ENCODE measurements around the gene OR6P1. TPM values are rescaled to one million over a fixed set of nuclear protein-coding genes. Genes with fewer than 3 reads are reported as not detected.

The OR6P1 gene
- total RNA-seq, 1 experiment from 2014 or later, result not detected

DNA sequence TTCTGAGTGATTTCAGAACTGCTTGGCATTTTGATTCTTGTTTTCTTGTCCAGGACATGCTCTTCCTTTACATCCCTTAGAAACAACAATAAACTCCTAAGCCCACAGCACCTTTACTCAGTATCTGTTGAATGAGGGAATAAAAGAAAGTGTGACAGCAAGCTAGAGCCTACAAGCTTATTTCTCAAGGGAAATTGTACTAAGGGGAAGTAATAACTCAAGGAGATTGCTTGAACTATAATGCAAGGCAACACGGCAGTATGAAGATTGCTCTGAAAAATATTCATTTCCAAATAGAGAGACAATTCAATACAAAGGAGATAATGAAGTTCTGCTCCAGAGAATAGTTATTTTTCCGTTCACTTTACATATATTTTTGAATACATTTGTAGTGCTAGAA is 6.5 kb downstream of the OR6P1 start:
- no peak overlapping the region for H3K27ac Mint-ChIP-seq
- POLR2A ChIA-PET, result no interaction called here

More for the DNA sequence above, 6.5 kb downstream of the OR6P1 start:
- CTCF ChIA-PET, result no interaction called here
- DNase-seq (ENCODE audit: low spot score), result no peak
- H3K9me3 Mint-ChIP-seq, result peaks cover 6% of the 10 kb centered on the region
- no peak overlapping the region for H3K4me3 Mint-ChIP-seq
- no peaks in the 10 kb centered on the region for H3K4me1 Mint-ChIP-seq
- no peaks in the 10 kb centered on the region for H3K27me3 Mint-ChIP-seq (ENCODE audit: low read depth)
- no peak for ATAC-seq
- no peaks in the 10 kb centered on the region for H3K36me3 Mint-ChIP-seq
- no peak for TF ChIP-seq SOX15 (CRISPR knock-in tag; IDR thresholded peaks at IDR 0.05)
- no peak for TF ChIP-seq ZNF121 (CRISPR knock-in tag; IDR thresholded peaks at IDR 0.05)
- no peak for TF ChIP-seq CREB1 (CRISPR knock-in tag; IDR thresholded peaks at IDR 0.05)
- TF ChIP-seq ATF1 (CRISPR knock-in tag; IDR thresholded peaks at IDR 0.05), result no peak
- TF ChIP-seq, protein P1, sequence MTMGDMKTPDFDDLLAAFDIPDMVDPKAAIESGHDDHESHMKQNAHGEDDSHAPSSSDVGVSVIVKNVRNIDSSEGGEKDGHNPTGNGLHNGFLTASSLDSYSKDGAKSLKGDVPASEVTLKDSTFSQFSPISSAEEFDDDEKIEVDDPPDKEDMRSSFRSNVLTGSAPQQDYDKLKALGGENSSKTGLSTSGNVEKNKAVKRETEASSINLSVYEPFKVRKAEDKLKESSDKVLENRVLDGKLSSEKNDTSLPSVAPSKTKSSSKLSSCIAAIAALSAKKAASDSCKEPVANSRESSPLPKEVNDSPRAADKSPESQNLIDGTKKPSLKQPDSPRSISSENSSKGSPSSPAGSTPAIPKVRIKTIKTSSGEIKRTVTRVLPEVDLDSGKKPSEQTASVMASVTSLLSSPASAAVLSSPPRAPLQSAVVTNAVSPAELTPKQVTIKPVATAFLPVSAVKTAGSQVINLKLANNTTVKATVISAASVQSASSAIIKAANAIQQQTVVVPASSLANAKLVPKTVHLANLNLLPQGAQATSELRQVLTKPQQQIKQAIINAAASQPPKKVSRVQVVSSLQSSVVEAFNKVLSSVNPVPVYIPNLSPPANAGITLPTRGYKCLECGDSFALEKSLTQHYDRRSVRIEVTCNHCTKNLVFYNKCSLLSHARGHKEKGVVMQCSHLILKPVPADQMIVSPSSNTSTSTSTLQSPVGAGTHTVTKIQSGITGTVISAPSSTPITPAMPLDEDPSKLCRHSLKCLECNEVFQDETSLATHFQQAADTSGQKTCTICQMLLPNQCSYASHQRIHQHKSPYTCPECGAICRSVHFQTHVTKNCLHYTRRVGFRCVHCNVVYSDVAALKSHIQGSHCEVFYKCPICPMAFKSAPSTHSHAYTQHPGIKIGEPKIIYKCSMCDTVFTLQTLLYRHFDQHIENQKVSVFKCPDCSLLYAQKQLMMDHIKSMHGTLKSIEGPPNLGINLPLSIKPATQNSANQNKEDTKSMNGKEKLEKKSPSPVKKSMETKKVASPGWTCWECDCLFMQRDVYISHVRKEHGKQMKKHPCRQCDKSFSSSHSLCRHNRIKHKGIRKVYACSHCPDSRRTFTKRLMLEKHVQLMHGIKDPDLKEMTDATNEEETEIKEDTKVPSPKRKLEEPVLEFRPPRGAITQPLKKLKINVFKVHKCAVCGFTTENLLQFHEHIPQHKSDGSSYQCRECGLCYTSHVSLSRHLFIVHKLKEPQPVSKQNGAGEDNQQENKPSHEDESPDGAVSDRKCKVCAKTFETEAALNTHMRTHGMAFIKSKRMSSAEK (CRISPR knock-in tag; IDR thresholded peaks at IDR 0.05; ENCODE audit: borderline replicate concordance), result no peak
- TF ChIP-seq RELA (CRISPR knock-in tag; IDR thresholded peaks at IDR 0.05; ENCODE audit: borderline replicate concordance), result no peak
- TF ChIP-seq, protein P2, sequence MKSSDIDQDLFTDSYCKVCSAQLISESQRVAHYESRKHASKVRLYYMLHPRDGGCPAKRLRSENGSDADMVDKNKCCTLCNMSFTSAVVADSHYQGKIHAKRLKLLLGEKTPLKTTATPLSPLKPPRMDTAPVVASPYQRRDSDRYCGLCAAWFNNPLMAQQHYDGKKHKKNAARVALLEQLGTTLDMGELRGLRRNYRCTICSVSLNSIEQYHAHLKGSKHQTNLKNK (CRISPR knock-in tag; IDR thresholded peaks at IDR 0.05), result no peak
- TF ChIP-seq SMAD3 (CRISPR knock-in tag; IDR thresholded peaks at IDR 0.05; ENCODE audit: borderline replicate concordance), result no peak
- TF ChIP-seq SP1 (CRISPR knock-in tag; conservative IDR thresholded peaks at IDR 0.05), result no peak
- no peak for TF ChIP-seq ZNF232 (CRISPR knock-in tag; IDR thresholded peaks at IDR 0.05)
- TF ChIP-seq, protein P3, sequence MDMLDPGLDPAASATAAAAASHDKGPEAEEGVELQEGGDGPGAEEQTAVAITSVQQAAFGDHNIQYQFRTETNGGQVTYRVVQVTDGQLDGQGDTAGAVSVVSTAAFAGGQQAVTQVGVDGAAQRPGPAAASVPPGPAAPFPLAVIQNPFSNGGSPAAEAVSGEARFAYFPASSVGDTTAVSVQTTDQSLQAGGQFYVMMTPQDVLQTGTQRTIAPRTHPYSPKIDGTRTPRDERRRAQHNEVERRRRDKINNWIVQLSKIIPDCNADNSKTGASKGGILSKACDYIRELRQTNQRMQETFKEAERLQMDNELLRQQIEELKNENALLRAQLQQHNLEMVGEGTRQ (CRISPR knock-in tag; IDR thresholded peaks at IDR 0.05), result no peak
- no peak for TF ChIP-seq ZNF671 (CRISPR knock-in tag; IDR thresholded peaks at IDR 0.05)
- TF ChIP-seq JUN (CRISPR knock-in tag; IDR thresholded peaks at IDR 0.05), result no peak
- TF ChIP-seq ZNF396 (CRISPR knock-in tag; IDR thresholded peaks at IDR 0.05; ENCODE audit: borderline replicate concordance), result no peak
- TF ChIP-seq, protein P4, sequence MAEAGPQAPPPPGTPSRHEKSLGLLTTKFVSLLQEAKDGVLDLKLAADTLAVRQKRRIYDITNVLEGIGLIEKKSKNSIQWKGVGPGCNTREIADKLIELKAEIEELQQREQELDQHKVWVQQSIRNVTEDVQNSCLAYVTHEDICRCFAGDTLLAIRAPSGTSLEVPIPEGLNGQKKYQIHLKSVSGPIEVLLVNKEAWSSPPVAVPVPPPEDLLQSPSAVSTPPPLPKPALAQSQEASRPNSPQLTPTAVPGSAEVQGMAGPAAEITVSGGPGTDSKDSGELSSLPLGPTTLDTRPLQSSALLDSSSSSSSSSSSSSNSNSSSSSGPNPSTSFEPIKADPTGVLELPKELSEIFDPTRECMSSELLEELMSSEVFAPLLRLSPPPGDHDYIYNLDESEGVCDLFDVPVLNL (CRISPR knock-in tag; IDR thresholded peaks at IDR 0.05; ENCODE audit: borderline replicate concordance, low read depth), result no peak
- no peak for TF ChIP-seq ZNF219 (CRISPR knock-in tag; IDR thresholded peaks at IDR 0.05; ENCODE audit: borderline replicate concordance)
- TF ChIP-seq, protein P5, sequence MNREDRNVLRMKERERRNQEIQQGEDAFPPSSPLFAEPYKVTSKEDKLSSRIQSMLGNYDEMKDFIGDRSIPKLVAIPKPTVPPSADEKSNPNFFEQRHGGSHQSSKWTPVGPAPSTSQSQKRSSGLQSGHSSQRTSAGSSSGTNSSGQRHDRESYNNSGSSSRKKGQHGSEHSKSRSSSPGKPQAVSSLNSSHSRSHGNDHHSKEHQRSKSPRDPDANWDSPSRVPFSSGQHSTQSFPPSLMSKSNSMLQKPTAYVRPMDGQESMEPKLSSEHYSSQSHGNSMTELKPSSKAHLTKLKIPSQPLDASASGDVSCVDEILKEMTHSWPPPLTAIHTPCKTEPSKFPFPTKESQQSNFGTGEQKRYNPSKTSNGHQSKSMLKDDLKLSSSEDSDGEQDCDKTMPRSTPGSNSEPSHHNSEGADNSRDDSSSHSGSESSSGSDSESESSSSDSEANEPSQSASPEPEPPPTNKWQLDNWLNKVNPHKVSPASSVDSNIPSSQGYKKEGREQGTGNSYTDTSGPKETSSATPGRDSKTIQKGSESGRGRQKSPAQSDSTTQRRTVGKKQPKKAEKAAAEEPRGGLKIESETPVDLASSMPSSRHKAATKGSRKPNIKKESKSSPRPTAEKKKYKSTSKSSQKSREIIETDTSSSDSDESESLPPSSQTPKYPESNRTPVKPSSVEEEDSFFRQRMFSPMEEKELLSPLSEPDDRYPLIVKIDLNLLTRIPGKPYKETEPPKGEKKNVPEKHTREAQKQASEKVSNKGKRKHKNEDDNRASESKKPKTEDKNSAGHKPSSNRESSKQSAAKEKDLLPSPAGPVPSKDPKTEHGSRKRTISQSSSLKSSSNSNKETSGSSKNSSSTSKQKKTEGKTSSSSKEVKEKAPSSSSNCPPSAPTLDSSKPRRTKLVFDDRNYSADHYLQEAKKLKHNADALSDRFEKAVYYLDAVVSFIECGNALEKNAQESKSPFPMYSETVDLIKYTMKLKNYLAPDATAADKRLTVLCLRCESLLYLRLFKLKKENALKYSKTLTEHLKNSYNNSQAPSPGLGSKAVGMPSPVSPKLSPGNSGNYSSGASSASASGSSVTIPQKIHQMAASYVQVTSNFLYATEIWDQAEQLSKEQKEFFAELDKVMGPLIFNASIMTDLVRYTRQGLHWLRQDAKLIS (CRISPR knock-in tag; IDR thresholded peaks at IDR 0.05; ENCODE audit: borderline replicate concordance), result no peak
- no peak for TF ChIP-seq EMX1 (CRISPR knock-in tag; IDR thresholded peaks at IDR 0.05)
- TF ChIP-seq ELF4 (CRISPR knock-in tag; IDR thresholded peaks at IDR 0.05; ENCODE audit: low read depth), result no peak
- TF ChIP-seq, protein P6, sequence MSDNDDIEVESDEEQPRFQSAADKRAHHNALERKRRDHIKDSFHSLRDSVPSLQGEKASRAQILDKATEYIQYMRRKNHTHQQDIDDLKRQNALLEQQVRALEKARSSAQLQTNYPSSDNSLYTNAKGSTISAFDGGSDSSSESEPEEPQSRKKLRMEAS (CRISPR knock-in tag; IDR thresholded peaks at IDR 0.05), result no peak

All from WTC11 (cell line).